Cerebellar cortex (tissue), 1 donor: ENCODE data around the gene MMP28.

Experiments
- DNase-seq: peaks from one replicate; pipeline ENCODE4 v3.0.0-alpha.2; 2015; ENCODE audit warnings: low spot score

MMP28 gene

GRCh38 chr17:35726127-35726952 is 69.1 kb downstream of the MMP28 start:
- peak; percentile 27 for DNase-seq

- DNase-seq, result no peak
Observed at GRCh38 chr17:35725802-35726126, 69.7 kb downstream of the MMP28 start.

GRCh38 chr17:35725058-35725457 is 70.4 kb downstream of the MMP28 start:
- no peak for DNase-seq

GRCh38 chr17:35723735-35724134 is 71.7 kb downstream of the MMP28 start:
- DNase-seq, result no peak

- no peak for DNase-seq
Observed at GRCh38 chr17:35717475-35717874, 78.0 kb downstream of the MMP28 start.

GRCh38 chr17:35716897-35717465 is 78.5 kb downstream of the MMP28 start:
- no peak for DNase-seq

- DNase-seq, result no peak
Observed at GRCh38 chr17:35716173-35716572, 79.3 kb downstream of the MMP28 start.
